Measurements from ENCODE around the gene LAIR2.

DNA sequence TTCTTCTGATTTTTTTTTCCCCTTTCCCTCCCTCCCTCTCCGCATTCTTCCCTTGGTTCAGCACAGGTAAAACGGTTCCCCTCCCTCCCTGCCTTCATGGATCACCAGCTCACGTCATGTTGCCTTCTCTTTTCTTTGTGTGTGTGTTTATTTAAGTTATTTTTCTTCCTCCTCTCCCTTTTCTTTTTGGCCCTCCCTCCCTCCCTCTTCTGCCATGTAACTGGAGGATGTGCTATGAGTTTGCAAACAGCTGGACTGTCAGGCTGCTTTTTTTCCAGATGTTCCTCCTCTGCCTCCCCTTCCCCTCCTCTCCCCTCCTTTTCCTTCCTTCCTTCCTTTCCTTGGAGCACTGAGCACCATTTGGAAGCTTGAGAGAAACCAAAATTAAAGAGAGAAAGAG is 41.0 kb upstream of the LAIR2 start:
- TF ChIP-seq, protein P1, sequence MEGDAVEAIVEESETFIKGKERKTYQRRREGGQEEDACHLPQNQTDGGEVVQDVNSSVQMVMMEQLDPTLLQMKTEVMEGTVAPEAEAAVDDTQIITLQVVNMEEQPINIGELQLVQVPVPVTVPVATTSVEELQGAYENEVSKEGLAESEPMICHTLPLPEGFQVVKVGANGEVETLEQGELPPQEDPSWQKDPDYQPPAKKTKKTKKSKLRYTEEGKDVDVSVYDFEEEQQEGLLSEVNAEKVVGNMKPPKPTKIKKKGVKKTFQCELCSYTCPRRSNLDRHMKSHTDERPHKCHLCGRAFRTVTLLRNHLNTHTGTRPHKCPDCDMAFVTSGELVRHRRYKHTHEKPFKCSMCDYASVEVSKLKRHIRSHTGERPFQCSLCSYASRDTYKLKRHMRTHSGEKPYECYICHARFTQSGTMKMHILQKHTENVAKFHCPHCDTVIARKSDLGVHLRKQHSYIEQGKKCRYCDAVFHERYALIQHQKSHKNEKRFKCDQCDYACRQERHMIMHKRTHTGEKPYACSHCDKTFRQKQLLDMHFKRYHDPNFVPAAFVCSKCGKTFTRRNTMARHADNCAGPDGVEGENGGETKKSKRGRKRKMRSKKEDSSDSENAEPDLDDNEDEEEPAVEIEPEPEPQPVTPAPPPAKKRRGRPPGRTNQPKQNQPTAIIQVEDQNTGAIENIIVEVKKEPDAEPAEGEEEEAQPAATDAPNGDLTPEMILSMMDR (IDR thresholded peaks at IDR 0.05), result no peak
- TF ChIP-seq POLR2A (IDR thresholded peaks at IDR 0.05) (no peak), EP300 (IDR thresholded peaks at IDR 0.05; ENCODE audit: low read depth) (no peak), POLR2AphosphoS5 (IDR thresholded peaks at IDR 0.05) (no peak)
